DMS 273 (cell line): ENCODE results near the gene SEMA4B.

Experiments
- DNase-seq: peaks from one replicate; lab custom pipeline; 2025; ENCODE audit not compliant: unreplicated experiment; lab: John Stamatoyannopoulos, UW

Gene SEMA4B

DNA sequence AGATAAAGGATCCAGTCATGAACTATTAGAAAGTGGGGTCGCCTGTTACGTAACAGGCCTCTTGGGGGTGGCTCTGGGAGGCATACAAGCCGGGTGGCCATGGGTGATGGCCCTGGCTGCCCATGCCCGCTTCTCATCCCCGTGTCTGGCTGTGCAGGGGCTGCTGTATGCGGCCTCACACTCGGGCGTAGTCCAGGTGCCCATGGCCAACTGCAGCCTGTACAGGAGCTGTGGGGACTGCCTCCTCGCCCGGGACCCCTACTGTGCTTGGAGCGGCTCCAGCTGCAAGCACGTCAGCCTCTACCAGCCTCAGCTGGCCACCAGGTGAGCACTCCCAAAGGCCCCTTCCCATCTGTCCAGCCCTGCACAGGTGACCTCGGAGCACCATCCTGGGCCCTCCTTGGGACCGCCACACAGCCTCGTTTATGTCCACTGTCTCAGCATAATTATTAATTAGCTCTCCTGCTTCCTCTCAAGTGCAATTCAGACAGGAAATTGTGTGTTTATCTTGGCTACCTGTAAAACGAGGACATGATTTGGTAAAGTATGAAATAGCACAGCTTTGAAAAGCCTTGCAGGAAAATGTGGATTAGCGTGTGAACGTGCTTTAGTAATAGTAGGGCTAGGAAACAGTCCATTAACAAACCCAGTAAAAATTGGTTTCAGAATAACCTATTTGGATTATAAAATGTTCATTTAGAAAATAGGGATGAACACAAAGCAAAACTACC, 24.5 kb downstream of the SEMA4B start:
- DNase-seq, result no peak

DNA sequence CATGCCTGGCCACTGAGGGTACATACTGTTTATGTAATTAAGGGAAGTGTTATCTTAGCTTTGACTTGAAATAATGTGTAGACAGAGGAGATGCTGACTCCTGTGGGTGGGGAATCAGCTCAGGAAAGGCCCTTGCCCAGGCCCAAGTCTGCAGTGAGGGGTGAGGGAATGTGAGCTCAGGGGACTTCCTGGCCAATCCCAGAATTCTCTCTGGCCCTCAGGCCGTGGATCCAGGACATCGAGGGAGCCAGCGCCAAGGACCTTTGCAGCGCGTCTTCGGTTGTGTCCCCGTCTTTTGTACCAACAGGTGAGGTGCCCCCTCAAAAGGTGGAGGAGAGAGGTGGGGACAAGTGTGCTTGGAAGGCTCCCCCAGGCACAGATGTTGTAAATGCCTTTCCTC, 26.2 kb downstream of the SEMA4B start:
- DNase-seq, result no peak

DNA sequence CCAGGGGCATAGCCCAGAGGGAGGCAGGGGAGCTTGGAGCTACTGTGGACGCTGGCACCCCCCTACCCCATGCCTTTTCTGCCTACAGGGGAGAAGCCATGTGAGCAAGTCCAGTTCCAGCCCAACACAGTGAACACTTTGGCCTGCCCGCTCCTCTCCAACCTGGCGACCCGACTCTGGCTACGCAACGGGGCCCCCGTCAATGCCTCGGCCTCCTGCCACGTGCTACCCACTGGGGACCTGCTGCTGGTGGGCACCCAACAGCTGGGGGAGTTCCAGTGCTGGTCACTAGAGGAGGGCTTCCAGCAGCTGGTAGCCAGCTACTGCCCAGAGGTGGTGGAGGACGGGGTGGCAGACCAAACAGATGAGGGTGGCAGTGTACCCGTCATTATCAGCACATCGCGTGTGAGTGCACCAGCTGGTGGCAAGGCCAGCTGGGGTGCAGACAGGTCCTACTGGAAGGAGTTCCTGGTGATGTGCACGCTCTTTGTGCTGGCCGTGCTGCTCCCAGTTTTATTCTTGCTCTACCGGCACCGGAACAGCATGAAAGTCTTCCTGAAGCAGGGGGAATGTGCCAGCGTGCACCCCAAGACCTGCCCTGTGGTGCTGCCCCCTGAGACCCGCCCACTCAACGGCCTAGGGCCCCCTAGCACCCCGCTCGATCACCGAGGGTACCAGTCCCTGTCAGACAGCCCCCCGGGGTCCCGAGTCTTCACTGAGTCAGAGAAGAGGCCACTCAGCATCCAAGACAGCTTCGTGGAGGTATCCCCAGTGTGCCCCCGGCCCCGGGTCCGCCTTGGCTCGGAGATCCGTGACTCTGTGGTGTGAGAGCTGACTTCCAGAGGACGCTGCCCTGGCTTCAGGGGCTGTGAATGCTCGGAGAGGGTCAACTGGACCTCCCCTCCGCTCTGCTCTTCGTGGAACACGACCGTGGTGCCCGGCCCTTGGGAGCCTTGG, 27.0 kb downstream of the SEMA4B start:
- no peak for DNase-seq

DNA sequence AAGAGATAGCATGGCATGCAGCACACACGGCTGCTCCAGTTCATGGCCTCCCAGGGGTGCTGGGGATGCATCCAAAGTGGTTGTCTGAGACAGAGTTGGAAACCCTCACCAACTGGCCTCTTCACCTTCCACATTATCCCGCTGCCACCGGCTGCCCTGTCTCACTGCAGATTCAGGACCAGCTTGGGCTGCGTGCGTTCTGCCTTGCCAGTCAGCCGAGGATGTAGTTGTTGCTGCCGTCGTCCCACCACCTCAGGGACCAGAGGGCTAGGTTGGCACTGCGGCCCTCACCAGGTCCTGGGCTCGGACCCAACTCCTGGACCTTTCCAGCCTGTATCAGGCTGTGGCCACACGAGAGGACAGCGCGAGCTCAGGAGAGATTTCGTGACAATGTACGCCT, 27.8 kb downstream of the SEMA4B start:
- no peak for DNase-seq

DNA sequence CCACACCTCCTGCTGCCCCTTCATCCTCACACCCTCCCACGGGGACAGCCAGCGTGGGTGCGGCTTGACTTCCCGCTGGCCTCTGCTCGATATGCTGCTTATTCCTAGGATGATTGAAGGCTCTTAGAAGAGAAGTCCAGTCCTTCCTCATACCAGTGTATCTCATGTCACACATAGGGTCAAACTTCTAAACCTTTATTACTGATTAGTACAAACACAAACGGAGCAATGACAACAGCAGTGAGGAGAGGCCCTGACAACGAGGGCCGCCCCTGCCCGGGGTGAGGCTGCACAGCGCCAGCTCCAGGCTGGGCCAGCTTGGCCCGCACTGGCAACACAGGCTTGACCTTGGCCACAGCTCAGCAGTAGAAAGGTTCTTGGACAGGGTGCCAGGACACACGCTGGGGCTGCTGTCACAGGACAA, 29.0 kb downstream of the SEMA4B start:
- no peak for DNase-seq

DNA sequence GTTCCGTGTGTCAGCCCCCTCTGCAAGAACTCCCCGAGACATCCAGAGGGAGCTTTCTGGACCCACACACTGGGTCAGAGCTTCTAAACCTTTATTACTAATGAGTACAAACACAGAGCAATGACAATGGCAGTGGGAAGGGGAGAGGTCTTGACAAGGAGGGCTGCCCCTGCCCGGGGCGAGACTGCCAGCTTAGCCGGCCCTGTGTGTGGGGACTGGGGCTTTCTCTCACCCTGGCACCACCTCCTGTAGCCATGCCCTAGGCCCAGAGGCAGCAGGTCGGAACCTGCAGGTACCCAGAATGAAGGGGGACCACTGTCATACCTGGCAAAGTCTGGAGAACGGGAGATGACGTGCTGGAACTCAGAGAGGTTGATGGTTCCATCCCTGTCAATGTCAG, 29.5 kb downstream of the SEMA4B start:
- no peak for DNase-seq

DNA sequence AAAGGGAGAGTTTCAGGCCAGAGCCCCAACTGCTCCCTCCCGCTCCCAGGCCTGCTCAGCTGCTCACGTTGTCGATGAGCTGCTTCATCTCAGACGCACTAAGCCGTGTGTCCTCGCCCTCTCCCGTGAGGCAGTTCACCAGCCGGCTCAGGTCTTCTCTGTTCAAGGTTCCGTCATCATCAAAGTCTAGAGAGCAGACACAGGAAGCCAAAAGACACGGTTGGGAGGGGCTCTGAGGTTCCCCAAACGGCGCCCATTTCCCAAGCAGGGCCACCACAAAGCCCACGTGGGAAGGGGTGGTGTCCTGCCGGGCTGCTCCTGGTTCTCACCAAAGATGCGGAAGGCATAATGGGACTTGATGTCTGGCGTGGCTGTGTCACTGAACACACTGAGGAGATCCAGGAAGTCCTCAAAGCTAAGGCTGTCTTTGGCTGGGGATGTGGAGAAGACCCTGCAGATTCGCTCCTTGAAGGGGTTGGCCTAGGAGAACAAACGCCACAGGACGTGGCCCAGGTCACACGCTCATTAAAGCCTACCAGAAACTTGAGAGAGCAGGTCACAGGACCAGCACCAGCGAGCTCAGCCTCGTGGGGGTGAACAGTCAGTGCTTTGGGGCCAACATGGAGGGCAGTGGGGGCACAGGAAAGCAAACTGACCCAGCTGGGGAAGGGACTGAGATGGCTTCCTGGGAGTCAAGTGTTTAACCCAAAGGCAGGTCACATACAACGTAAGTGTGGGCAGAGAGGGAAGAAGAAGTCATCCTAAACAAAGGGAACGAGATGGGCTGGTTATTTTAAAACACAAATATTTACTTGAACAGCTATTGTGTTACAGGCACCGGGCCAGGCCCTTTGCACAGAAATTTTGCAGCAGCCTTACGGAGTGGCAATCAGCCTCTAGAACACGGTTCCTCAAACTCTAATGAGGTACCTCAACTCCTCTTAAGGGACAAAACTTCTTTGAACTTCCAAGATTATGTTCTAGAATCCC, 30.2 kb downstream of the SEMA4B start:
- DNase-seq, result no peak

DNA sequence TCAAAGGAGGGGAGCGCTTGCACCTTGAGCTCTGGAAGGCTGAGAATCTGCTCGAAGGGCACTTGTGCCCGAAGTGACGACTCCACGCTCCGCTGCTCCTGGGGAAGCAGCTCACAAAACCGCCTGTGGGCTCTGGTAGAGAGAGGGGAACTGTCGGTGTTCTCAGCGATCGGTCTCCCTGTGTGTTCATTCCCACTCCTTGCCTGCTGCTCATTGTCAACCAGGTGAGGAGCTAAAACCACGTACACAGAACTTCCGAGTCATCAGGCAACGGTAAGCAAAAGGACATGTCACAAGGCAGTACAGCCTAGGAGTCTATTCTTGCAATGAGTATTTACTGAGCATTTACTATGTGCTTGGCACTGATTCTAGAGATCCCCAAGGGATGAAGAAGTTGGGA, 31.1 kb downstream of the SEMA4B start:
- DNase-seq, result no peak

DNA sequence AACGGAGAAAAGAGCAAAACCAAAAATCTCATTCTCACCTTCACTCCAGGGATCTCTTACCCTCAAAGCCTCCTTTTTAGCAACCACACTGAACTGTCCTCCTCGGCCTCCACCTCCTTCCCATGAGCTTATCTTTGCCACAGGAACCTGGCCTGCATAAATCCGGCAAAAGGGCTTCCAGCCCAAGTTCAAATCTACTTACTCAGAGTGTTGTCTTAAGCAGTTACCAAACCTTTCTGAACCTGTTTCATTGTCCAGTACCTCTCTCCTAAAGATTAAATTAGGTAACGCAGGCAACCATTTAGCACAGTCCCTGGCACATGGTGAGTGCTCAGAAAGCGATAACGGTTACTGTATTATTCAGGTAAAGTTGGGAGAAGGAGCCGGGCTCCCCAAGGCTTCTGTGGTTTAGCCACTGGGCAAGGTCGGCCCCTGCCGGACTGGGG, 31.8 kb downstream of the SEMA4B start:
- DNase-seq, result no peak

DNA sequence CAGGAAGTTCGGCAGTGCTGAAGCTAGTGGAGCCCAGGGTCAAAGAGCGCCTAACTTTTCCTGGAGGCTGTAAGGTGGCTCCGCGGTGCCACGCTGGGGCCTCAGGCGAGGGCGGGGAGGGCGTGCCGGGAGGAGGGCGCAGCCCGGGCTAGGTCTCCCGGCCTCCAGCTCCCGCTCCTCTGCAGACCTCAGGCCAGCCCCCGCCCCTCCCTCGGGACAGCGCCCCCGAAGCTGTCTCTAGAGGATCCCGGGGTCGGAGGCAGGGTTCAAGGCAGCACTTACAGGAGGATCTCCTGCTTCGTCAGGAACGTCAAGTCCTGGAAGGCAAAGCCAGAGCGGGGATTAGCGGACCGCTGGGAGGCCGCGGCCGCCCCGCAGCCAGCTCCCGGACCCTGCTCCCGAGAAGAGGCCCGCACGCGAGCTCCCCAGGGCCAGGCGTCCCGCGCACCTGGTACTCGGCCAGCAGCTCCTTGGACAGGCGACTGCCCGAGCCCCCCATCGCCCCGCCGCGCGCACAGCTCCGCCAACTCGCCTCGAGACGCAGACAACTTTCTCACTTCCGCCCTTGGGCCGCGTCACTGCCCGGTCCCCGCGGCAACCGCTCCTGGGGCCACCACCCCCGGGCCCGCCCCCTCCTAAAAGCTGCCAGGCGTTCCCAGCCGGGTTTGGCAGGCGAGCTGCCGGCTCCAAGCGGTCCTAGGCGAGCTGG, 32.4 kb downstream of the SEMA4B start, which contains the start of gene CIB1:
CIB1 (minus strand) TSS at position 555 of the 709 bp plus-strand sequence; CDS start at position 499, 56 bp downstream.
- peak; percentile 95 for DNase-seq

DNA sequence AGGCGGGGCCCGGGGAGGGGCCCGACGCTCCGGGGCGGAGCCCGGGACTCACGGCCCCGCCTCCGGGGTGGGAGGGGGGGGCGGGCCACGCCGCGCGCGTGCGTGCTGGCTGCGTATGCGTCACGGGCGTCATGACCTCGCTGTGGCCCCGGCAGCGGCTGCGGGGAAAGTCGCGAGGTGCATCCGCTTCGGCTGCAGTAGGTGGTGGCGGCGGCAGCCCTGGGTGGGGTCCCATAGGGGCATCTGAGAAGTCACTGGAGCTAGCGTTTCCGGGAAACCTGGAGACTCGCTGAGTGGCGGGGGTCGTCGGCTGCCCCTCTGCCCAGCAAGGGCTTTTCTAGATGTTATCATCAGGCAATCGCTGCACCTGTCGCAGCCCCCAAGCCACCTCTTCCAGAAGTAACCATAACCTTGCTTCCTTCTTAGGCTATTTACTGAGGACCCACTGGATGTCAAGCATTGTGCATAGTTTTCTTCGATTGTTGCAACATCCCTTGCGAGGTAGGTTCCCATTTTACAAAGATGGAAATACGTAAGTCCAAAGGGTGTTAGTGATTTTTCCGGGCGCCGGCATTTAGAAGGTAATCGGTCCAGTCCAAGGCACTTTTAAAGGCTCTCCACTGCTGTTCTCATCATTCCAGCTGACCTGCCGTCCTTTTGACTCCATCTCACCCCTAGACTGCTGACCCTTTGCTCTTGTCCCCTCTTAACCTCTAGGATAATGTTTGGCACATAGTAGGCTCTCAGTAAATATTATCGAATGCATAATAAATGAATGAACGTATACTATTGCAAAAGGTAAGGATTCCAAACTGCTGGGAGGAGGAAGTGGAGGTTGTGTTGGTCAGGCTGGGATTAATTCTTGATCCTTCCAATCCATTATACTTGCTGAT, 33.2 kb downstream of the SEMA4B start, which contains the start of gene GDPGP1:
GDPGP1 (plus strand) TSS at position 114 of the 893 bp plus-strand sequence. CDS start 6,700 bp downstream, outside the sequence.
- peak; percentile 38 for DNase-seq

DNA sequence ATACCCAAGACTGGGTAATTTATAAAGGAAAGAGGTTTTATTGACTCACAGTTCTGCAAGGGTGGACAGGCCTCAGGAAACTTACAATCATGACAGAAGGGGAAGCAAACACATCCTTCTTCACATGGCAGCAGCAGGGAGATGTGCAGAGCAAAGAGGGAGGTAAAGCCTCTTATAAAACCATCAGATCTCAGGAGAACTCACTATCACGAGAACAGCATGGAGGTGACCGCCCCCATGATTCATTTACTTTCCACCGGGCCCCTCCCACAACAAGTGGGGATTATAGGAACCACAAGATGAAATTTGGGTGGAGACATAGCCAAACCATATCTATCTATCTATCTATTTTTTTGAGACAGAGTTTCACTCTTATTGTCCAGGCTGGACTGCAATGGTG, 38.2 kb downstream of the SEMA4B start:
- no peak for DNase-seq

DNA sequence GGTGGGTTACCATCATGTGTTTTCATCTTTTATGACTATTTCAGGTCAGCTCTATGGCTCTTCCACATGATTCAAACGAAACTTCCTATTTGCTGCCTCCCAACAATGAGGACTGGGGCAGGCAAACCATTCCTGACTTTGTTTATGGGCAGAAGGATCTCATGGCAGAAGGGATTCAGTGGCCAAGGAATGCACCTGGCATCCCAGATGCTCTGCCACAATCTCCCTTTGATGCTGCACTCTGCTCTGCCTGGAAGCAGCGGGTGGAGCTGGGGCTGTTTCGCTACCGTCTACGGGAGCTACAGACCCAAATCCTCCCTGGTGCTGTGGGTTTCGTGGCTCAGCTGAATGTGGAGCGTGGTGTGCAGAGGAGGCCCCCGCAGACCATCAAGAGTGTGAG, 39.7 kb downstream of the SEMA4B start:
- peak; percentile 63 for DNase-seq

DNA sequence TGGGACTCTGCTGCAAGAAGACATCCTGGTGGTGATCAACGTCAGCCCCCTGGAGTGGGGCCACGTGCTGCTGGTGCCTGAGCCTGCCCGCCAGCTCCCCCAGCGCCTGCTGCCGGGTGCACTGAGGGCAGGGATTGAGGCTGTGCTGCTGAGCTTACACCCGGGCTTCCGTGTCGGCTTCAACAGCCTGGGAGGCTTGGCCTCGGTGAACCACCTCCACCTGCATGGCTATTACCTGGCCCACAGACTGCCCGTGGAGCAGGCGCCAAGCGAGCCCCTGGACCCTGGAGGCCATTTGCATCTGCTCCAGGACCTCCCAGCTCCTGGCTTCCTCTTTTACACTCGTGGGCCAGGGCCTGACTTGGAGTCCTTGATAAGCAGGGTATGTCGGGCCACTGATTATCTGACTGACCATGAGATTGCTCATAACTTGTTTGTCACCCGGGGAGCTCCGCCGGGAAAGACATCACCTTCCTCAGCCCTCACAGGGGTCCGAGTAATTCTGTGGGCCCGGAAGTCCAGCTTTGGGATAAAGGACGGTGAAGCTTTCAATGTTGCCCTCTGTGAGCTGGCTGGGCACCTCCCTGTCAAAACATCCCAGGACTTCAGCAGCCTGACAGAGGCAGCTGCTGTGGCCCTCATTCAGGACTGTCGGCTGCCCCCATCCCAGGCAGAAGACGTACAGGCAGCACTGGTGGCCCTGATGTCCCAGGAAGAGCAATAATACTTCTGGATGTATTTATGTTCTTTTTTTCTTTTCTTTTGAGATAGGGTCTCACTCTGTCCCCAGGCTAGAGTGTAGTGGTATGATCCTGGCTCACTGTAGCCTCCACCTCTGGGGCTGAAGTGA, 40.4 kb downstream of the SEMA4B start:
- peak; percentile 47 for DNase-seq

DNA sequence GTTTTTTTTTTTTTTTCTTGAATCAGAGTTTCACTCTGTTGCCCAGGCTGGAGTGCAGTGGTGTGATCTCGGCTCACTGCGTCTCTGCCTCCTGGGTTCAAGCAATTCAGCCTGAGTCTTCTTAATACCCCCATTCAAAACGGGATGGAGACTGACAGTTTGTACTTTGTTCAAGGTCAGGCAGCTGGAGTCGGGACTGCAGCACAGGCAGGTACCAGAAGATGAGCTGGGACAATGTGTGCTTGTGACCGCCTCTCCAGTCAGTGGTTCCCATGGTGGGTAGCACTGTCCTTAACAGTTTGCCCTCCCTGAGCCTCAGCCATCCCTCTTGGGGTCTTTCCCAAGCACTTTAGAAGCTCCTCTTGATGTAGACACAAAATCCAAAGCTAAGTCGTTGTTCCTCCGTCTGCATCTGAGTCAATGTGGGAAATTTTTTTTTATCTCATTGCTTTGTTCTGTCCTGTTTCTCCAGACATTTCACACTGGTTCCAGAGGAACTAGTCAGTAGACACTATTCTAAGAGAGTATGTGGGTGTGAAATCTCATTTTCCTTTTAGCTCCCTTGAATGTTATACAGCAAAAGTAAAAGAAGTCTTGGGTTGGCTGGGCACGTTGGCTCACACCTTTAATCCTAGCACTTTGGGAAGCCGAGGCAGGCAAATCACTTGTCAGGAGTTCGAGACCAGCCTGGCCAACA, 43.0 kb downstream of the SEMA4B start:
- no peak for DNase-seq

DNA sequence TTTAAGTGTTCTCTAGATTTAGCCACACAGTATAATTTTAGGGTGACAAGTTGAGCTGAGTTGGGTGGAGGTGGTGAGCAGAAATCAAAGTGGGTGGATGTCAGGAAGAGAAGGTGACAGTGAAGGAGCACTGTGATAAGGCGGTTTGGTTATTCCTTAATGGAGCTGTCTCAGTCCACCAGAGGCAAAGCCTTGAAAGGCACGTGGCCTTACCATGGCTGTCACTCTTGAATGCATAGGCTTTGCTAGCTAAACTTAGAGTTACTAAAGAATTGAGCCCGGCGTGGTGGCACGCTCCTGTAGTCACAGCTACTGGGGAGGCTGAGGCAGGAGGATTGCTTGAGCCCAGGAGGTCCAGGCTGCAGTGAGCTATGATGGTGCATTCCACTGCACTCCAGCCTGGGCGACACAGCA, 47.7 kb downstream of the SEMA4B start:
- peak; percentile 5 for DNase-seq

DNA sequence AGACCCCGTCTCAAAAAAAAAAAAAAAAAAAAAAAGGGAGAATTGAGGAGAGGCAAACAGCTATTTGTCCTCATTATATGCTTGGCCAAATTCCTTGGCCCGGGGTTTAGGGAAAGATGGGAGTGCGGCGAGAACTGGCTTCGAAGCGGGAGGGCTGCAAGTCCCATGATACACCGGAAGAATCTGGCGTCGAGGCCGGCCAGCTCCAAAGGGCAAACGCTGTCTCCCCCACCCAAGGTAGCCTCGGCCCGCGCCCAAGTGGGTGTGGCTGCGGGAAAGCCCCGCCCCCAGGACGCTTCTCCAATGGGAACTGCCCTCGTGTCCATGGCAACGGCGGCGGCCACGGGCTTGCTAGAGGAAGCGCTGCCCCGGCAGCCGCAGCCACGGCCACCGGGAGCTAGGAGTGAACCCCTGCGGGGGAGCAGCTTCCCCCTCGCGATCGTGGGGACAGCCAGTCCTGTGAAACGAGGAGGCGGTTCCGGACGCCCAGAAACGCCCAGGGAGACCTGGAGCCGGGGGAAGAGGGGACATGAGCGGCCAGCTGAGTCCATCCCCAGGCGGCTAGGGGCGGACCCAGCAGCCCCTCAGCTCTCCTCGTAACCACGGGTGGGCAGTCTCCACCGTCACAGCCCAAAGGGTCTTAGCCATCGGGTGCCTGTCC, 48.2 kb downstream of the SEMA4B start, which contains the start of gene TTLL13:
TTLL13 (plus strand) TSS at position 354 of the 661 bp plus-strand sequence. CDS start 1,075 bp downstream, outside the sequence.
- peak; percentile 93 for DNase-seq
